HG03442 (cell line): ENCODE results near the gene VAV2.
"Not testable (repeated sequence)": the region's sequence is repeated elsewhere in the genome, so short reads cannot be mapped to it uniquely, and the experiment has no call there.

Source experiments
- ATAC-seq: cut with Tn5 transposase; IDR thresholded peaks from one replicate; pipeline ENCODE4 v1.9.1; 2021; ENCODE audit warnings: mild to moderate bottlenecking, moderate library complexity; ENCODE audit not compliant: unreplicated experiment

VAV2 gene

DNA sequence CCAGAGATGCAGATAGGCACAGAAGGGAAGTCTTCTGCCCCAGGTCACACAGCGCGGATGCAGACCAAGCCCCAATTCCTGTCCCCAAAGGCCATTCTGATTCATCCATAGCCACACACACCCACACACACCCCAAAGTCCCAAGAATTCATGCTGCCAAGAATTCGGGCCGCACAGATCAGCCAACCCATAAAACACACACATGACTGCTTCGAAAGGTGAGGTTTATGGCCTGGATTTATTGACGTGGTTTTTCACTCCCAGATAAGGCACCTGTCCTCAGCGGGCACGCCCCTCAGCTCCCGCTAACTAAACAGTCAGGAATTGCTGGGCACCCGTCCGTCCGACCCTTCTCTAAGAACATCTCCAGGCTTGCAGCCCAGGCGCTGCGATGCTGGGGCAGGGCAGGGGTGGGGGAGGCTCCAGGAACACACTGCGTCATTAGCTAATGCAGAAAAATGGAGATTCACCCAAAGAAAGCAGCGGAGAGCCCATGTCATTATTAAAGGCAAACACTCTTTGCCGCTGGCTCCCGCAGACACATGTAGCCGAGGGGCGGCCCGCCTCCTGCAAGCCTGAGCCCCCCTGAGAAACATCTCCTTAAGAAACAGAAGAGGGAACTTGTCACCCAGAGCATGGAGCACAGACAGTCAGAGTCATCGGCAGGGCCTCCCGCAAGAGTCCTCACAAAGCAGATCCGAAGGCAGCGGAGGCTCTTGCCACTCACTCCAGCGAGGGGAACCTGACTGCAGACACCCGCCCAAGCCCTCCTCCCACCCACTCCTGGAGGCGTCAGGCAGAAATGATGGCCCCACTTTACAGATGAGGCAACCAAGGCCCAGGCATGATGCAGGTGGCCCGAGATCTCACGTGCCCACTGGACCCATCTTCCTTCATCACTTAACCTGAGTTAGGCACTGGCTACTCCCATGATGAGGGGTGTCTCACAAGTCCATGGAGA lies 19.9 kb downstream of the VAV2 start:
- no peak for ATAC-seq

DNA sequence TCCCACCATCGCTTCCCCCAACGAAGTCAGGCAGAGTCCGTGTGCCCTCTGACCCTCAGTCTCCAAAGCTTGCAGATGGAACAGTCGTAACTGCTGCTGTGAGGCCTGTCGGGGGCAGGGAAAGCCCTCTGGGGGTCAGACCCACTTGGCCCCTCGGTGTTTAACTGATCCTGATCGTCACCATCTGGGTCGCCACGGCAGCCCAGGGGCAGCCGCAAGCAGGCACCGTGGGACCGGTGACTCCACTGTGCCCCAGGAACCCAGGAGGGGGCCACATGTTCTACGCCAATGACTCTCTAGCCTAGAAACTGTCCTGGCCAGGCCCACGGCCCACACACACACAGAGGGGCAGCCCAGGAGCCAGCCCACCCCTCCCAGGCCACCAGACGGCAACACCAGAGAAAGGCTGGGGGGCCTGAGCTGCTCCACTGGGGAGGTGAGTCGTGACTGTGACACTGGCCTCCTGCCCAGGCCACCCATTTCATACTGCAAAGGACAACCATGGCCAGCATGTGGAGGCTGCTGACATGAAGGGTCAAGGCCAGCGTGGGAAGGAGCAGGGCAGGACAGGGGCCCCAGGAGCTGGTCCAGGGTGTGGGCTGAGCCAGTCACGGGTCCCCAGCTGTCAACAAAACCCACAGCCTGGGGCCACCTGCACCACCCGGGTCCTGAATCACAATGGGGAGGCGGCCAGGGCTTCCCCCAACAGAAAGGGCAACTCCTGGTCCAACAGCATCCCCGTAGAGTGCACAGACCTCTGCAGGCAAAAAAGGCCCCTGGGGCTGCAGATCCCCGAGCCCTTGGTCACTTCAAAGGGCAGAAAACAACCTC lies 20.8 kb downstream of the VAV2 start:
- ATAC-seq: no peak

DNA sequence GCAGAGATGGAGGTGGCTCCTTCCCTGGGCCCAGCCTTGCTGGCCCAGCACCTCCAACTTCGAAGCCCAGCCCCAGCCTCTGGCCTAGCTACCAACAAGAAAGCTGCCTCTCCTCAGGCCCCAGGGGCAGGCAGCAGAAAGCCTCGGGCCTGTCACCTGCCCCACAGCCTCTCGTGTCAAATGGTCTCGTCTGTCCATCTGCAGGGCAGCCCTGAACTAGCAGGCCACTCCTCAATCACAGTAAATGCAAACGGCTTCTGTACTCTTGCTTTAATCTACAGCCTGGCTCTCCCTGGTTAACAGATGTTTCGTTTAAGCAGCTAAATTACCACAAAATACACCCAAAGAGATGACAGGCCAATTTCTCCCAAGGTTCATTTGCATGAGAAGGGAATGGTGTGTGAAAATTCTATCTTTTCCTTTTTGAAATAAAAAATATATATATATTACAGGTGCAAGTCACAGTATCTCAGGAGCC lies 21.5 kb downstream of the VAV2 start:
- ATAC-seq: no peak

DNA sequence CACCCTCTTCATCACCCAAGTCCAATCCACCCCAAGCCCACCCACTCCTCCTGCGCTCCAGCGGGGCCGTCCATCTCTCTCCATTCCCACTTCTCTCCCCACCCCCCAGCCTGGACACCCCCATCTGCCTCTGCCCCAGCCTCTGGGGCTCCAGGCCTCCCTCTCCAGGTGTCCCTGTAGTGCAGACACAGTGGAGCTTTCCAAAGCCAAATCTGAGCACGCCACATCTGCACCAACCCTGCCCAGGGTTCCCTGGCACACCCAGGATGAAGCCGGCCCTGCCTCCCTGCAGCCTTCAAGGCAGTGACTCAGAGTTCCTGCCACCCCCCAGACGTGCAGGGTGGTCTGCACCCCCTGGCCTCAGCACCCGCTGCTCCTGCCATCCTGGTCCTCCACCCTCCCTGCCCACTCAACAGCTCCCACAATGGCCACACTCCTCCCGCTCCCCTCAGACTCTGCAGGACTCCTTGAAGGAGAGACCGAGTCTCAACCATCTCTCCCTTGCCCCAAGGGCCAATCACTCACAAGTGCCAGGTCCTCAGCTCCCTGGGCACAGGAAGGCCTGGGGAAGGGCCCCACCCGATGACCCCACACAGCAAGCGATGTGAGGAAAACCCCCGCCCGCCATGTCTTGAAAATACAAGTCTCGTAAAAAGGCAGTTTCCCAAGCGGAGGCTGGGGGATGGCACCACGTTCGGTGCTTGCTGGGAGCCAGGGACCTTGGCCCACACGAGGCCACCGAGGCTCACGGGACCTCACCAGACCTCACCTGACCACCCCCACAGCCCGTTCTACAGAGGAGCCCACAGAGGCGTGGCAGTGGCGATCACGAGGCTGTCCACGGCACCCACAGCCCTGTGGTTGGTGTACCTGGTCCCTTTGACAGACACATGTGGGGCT lies 22.2 kb downstream of the VAV2 start:
- ATAC-seq: no peak

DNA sequence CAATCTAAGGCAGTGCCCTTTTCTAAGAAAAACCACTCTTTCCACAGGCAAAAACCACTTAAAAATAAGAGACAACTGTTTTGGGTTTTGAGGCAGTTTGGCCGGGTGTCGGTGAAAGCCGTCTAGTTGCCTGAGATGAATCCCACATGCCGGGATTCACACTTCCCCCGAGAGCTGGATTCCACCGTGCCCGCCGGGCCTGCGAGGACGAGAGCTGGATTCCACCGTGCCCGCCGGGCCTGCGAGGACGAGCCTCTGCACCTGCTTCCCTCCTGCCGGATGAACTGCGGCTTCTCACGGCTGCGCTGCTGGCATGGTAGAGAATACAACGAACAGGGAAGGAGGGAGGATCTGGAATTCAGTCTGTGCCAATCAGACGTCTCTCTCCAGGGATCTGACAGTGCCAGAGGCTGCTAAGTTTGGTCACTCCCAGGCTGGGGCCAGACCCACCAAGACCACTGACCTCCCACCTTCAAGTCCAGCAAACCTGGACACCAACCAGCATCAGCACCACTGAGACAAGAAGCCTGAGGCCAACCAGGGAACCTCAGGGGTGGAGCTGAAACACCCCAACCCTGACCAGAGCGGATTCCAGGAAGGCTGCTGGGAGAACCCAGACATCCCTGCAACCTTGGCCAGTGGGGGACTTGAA lies 23.0 kb downstream of the VAV2 start:
- ATAC-seq: no peak

DNA sequence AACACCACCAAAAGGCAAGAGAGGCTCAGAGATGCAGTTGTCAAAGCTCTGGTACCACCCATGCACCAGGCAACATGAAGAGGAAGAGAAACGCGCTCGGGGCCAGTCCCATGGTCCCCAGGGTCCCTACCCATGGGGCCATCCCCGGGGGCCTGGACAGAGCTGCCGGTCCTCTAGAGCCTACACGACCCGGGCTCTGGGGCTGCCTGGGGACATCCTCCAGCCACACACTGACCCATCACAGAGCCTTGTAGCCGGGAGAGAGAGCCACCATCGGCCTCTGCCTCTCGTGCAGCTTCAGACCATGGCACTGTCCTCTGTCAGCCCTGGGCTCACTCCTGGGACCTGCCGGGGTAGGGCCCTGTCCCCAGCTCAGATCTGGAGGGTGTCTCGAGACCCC lies 23.7 kb downstream of the VAV2 start:
- no peak for ATAC-seq

DNA sequence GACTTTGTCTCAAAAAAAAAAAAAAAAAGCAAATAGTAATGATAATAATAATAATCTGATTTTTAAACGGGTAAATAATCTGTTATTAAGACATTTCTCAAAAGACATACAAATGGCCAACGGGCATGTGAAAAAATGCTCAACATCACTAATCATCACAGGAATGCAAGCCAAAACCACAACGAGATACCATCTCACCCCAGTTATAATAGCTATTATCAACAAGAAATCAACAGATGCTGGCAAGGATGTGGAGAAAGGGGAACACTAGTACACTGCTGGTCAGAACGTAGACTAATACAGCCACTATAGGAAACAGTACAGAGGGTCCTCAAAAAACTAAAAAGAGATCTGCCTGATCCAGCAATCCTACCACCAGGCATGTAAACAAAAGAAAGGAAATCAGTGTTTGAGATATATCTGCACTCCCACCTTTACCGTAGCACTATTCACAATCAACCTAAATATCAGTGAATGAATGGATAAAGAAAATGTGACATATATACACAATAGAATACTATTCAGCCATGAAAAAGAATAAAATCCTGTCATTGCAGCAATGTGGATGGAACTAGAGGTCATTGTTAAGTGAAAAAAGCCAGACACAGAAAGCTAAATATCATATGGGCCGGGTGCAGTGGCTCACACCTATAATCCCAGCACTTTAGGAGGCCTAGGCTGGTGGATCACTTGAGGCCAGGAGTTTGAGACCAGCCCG lies 24.9 kb downstream of the VAV2 start:
- ATAC-seq: no peak

DNA sequence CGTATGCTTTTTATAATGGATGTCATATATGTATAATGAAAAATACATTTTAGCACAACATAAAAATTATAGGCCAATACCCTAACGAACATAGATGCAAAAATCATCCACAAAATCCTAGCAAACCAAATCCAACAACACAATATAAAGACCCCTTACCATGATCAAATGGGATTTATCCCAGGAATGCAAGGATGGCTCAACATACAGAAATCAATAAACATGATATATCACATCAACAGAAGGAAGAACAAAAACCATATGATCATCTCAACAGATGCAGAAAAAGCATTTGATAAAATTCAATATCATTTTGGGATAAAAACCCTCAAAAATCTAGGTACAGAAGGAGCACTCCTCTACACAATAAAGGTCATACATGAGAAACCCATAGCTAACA lies 27.7 kb downstream of the VAV2 start:
- no peak for ATAC-seq

DNA sequence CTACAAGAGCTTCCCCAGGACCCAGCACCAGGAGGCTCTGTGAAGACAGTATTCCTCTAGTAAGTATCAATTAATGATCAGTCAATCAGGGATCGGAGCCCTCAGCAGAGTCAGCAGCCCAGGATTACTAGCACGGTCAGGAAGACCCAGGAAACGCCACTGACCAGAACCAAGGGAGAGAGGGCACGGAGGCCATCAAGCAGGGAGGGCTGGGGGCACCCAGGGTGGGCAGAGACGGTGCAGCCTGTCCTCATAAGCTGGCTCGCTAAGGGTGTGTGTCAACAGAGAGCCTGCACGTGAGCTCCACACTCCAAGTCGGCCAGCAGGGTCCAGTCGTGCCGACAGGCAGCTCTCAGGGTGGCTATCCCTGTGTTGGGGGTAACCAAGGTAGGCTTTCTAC lies 29.0 kb downstream of the VAV2 start:
- no peak for ATAC-seq

DNA sequence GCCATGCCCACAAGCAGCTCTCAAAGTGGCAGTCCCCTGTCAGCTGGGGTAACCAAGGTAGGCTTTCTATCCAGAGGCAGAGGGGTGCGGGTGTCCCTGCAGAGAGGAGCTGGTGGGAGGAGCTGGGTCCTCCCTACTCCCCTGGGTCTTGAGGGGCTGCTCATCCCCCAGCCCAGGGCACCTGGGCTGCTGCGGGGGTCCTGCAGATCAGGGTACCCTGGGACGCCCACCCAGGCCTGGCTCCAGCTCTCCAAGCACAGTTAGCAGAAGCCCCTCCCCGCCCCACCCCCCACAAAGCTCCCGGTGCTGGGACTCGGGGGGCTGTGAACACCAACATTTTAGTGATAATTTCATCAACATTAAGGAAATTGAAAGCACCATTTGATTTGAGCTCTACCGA lies 29.8 kb downstream of the VAV2 start:
- no peak for ATAC-seq

DNA sequence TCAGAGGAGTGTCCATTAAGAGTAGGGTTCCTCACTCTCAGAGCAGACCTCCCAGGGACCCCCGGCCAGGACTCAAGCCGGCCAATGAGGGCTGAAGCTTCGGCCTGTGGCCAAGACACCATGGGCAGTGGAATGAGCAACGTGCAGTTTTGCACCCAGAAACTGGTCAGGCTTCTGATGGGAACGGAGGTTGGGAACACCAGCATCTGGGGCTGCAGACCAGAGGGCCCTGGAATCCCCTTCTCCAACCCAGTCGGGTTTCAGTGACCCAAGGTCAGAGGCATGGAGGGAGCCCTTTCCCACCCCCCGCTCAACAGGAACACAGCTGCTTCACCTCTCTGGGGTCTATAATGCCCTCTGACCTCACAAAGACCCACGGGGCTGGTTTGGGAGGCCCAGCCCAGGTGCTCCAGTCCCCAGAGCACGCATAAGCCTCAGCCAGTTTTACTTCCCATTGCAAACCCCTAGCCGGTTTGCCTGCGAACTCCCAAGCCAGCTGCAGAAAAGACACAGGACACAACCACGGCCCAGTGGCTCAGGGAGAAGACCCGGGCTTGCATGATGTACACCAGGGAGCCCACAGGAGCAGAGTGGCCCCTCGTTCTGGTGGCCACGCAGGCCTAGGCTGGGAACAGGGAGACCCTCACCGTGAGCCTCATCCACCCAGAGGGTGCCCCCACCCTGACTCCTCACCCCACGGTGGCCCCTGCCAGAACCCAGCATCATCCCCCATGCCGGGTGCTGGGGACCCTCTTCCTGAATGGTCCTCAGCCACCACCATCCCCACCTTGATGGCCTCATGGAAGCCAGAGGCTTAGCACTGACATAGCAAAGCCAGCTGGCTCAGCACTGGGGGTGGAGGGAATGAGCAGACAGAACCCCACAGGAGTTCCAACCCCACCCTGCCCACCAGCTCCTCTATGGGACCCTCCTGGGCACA lies 30.6 kb downstream of the VAV2 start:
- ATAC-seq: no peak

DNA sequence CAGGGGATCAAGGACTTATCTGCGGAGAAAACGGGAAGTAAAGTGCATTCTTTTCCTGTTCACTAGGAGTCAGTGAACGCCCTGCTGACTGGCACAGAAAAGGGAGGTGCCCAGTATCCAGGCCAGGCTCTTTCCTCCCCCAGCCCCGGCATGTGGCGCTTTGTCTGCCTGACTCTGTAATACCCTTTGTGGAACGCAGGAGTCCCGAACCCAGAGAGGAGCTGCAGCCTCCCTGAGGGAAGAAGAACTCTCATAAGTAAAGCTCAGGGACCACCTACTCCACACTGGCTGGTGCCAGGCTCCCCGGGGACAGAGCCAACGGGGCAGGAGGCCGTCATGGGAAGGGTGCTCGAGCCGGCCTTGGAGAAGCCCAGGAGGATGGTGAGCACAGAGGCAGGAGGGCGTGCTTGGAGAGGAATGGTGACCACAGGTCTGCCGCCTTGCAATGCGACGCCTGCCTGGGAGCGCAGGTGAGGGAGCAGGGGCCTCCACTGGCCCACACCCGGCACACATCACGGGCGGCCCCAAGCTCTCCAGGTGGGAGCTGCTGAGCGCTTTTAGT lies 31.5 kb downstream of the VAV2 start:
- no peak for ATAC-seq

DNA sequence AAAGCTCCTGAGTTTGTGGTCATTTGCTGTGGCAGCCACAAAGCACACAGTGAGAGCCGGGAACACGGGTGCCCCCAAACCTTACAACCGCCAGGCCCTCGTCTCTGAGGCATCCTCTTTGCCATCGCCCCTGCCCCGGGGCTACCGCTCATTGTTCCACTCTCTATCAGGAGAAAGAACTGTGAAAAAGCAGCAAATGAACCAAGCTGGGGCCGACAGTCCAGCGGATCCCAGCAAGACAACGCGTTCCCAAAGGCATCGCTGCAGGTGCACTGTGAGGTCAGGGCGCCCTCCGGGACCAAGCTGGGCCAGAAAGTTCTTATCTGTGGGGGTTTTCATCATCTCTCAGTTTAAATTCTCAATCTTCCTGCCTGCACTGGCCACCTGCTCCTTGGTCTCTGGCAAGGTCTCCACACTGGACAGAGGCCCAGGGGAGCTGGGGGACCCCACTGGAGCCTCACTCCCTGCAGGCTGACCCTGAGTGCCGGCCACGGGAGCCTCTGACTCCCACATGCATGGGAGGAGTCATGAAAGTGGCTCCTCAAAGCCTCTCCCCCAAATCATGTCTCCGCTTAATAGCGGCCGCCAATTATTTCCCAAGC lies 32.1 kb downstream of the VAV2 start:
- no peak for ATAC-seq

DNA sequence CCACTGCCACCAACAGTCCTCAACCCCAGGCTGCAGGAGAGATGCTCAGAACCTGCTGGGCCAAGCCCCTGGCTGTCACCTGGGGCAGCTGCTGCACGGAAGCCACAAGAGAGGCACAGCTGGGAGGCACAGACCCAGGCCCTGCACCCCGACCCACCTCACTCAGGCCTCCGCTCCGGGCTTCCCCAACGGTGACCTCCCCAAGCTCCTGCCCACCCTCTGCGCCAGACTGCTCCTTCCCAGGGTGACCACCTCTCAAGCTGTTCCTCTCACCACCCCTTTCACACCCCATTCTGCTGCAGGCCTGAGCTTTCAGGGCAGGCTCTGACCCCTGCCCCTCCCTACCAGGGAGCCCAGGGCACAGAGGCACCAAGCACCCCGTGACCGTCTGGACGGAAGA lies 33.0 kb downstream of the VAV2 start:
- ATAC-seq: no peak

DNA sequence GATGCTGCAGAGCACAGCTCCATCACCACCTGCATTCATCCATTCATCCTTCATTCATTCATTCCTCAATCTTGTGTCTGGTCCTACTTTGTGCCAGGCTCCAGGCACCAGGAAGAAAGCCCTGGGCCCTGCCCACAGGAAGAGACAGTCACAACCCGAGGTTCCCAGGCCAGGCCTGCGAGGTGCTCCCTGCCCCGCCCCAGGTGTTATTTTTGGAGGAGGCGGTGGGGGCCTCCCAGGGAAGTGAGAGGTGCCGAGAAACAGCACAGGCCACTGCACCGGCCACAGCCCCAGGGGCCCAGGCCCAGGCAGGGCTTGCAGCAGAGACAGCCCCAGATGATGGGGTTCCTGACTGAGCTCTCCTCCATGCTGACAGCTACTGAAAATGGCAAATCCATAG lies 33.4 kb downstream of the VAV2 start:
- ATAC-seq: no peak

DNA sequence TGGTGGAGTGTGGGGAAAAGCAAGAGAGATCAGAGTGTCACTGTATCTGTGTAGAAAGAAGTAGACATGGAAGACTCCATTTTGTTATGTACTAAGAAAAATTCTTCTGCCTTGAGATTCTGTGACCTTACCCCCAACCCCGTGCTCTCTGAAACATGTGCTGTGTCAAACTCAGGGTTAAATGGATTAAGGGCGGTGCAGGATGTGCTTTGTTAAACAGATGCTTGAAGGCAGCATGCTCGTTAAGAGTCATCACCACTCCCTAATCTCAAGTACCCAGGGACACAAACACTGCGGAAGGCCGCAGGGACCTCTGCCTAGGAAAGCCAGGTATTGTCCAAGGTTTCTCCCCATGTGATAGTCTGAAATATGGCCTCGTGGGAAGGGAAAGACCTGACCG lies 34.4 kb downstream of the VAV2 start:
- not testable (repeated sequence) for ATAC-seq

DNA sequence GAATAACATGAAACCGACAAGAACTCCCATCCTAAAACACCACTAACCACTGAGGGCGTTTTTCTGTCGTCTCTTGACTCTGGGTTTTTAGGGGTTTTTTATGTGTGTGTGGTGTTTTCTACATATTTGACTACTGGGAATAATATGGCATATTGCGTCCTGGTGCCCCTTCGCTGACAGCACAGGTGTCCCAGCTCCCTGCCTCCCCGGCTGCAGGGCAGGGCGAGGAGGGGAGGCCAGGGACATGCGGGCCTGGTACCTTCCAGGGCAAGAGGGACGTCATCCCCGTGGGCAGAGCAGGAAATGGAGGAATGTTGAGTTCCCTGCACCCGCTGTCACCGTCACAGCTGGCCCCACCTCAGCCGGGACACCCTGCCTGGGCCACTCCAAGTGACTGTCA lies 34.8 kb downstream of the VAV2 start:
- ATAC-seq: no peak

DNA sequence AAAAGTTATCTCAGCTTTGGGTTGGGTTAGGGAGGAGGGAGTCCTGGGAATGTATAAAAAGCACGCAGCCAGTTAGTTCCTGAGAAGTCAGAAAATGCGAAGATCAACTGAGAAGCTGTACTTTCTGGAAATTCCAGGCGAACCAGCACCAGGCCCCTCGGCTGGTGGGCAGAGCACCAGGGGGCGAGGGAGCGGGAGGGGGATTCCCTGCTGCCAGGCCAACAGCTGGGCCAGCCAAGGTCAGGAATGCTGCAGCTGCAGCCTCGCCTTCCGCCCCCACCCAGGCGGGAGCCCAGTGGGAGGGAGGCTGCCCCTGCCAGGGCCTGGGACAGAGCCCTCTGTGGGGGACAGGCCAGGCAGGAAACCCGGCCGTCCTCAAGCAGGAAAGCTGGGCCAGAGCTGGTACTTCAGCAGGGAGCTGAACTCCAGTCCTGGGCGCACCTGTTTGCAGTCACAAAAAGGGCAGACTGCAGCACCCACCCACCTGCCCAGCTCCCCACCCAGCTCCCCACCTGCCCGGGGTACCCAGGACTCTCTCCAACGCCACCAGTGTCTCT lies 35.5 kb downstream of the VAV2 start:
- ATAC-seq: no peak
